ENCODE results near the gene SLC8A1. TPM values are rescaled to one million over a fixed set of nuclear protein-coding genes. Genes with fewer than 3 reads are reported as not detected.

The SLC8A1 gene
- total and polyA plus RNA-seq, 9 donors = 1.3 to 19.7 (median 7.7) TPM

DNA sequence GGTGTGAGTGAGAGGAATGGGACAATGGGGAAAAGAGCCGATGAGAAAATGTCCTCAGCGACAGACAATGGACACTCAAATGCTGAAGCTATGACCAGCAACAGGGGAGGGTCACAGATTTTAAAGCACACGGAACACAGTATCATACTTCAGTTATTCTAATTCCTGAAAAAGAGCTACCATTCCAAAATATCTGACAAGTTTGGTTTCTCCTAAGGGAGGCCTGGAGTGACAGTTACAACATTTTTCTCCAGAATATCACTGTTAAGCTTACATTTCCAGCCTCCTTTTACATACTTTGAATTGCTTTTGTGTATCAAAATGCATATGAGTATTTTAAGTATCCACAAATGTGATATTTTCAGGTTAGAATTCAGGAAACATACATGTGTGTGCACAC, 351.2 kb downstream of the SLC8A1 start:
- TF ChIP-seq POLR2A (IDR thresholded peaks at IDR 0.05) (no peak), CTCF (IDR thresholded peaks at IDR 0.05) (no peak), EP300 (IDR thresholded peaks at IDR 0.05) (no peak)
- no peaks in the 10 kb centered on the region for H3K27me3 ChIP-seq
- H3K36me3 ChIP-seq = no peaks in the 10 kb centered on the region
- no peak overlapping the region for H3K27ac ChIP-seq
- H3K4me3 ChIP-seq = no peak overlapping the region
- WGBS, 3 donors = 84 to 93% (median 89%) methylated on average over 3 of the region's 3 CpGs
- H3K9me3 ChIP-seq = no peaks in the 10 kb centered on the region
- peaks cover 5% of the 10 kb centered on the region for H3K4me1 ChIP-seq (ENCODE audit: insufficient read depth)
- intact Hi-C loops (cut with DNase I) = no loop called here
- no peak for DNase-seq

GRCh38 chr2:40098786-40099470, 353.0 kb downstream of the SLC8A1 start:
- Histone ChIP-seq H3K4me3 (no peak overlapping the region), H3K27ac (no peak overlapping the region), H3K9me3 (no peaks in the 10 kb centered on the region), H3K27me3 (no peaks in the 10 kb centered on the region), H3K4me1 (ENCODE audit: insufficient read depth) (peaks cover 5% of the 10 kb centered on the region), H3K36me3 (no peaks in the 10 kb centered on the region)
- WGBS, 3 donors = 82 to 85% (median 84%) methylated on average over 9 of the region's 9 CpGs
- no peak for DNase-seq
- intact Hi-C loops (cut with DNase I) = no loop called here
- TF ChIP-seq EP300 (IDR thresholded peaks at IDR 0.05) (no peak), POLR2A (IDR thresholded peaks at IDR 0.05) (no peak), CTCF (IDR thresholded peaks at IDR 0.05) (no peak)

DNA sequence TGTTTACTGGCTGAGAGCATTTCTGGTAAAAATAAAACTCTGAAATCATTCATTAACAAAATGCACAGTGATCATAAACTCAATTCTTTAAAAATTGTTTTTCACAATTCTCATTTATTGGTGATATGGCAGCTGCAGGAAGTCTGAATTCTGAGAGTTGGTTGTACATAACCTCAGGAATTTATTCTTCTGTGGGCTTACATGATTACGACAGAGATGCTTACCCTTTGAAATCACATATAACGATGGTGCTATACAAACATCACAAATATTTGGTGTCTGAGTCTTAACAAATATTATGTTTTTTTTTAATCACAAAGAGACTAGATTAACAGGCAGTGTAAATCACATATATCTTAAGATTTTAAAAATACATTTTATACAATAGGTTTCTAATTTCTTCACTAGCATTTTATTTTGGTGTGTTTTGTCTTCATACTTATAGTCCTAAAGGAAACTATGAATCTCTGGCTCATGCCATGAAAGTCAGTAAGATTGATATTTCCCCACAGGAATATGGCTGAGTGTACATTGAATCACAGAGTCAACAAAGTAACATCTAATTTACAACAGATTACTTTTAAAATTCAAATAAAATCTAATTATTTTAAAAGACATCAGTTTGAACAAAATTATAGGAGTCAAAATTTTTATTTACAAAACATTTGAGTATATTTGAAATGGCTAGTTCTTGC, 354.1 kb downstream of the SLC8A1 start:
- H3K9me3 ChIP-seq = no peaks in the 10 kb centered on the region
- H3K27ac ChIP-seq = no peak overlapping the region
- no peaks in the 10 kb centered on the region for H3K27me3 ChIP-seq
- H3K4me3 ChIP-seq = no peak overlapping the region
- WGBS, 3 donors = 66 to 73% (median 68%) methylated on average over 2 of the region's 2 CpGs
- H3K36me3 ChIP-seq = no peaks in the 10 kb centered on the region
- H3K4me1 ChIP-seq (ENCODE audit: insufficient read depth) = peaks cover 5% of the 10 kb centered on the region
- no peak for DNase-seq
- intact Hi-C loops (cut with DNase I) = no loop called here
- no peak for TF ChIP-seq CTCF (IDR thresholded peaks at IDR 0.05)

DNA sequence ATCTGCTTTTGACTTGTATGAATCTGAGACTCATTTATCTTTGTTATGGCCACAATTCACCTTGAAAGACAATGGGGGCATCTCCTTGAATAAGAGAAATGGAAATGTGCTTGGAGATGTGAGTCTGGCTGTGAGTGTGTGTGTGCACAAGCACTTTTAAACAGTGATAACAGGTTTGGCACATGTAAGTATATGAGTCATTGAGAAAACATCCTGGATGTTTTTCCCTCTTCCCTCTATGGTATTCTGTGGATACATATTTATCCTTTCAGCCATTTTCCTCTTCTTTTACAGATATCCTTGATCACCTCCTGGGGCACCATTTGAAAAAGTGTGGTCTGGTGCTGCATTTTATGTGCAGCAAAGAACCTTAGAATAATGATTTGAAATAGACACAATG, 355.5 kb downstream of the SLC8A1 start:
- no peak for DNase-seq
- Histone ChIP-seq H3K27ac (no peak overlapping the region), H3K4me1 (ENCODE audit: insufficient read depth) (peaks cover 5% of the 10 kb centered on the region), H3K27me3 (no peaks in the 10 kb centered on the region), H3K4me3 (no peak overlapping the region), H3K9me3 (no peaks in the 10 kb centered on the region), H3K36me3 (no peaks in the 10 kb centered on the region)
- intact Hi-C loops (cut with DNase I) = no loop called here
- TF ChIP-seq CTCF (IDR thresholded peaks at IDR 0.05) (no peak), POLR2A (IDR thresholded peaks at IDR 0.05) (no peak), EP300 (IDR thresholded peaks at IDR 0.05) (no peak)
